ENCODE results near the gene HRCT1. TPM values are rescaled to one million over a fixed set of nuclear protein-coding genes. Genes with fewer than 3 reads are reported as not detected.
A peak's percentile ranks its signal among the peaks of the same experiment; 100 is the strongest.
"Not testable (repeated sequence)": the region's sequence is repeated elsewhere in the genome, so short reads cannot be mapped to it uniquely, and the experiment has no call there.

Gene HRCT1
- total and polyA plus RNA-seq, 4 donors, result 0.81 to 1.6 (median 1.2) TPM; not detected in 1

GRCh38 chr9:35928591-35929452 is 22.8 kb downstream of the HRCT1 start:
- H3K27ac ChIP-seq (ENCODE audit: low read depth, low read length), result no peak overlapping the region
- peaks cover 7% of the 10 kb centered on the region for H3K4me1 ChIP-seq (ENCODE audit: control insufficient read depth, insufficient read depth, low read length)
- DNase-seq (ENCODE audit: low read depth in 4 of 6, low spot score in 6 of 6), result no peak
- WGBS (ENCODE audit: insufficient coverage), result 90% methylated on average over 5 of the region's 9 CpGs
- H3K4me3 ChIP-seq (ENCODE audit: low read depth, low read length), result no peak overlapping the region
- H3K9me3 ChIP-seq (ENCODE audit: control insufficient read depth, insufficient read depth, low read length), result no peaks in the 10 kb centered on the region
- H3K36me3 ChIP-seq (ENCODE audit: control insufficient read depth, insufficient read depth, low read length), result no peaks in the 10 kb centered on the region
- H3K27me3 ChIP-seq (ENCODE audit: control insufficient read depth, insufficient read depth, low read length), result no peaks in the 10 kb centered on the region

GRCh38 chr9:35929453-35929718 is 23.4 kb downstream of the HRCT1 start:
- Histone ChIP-seq H3K36me3 (ENCODE audit: control insufficient read depth, insufficient read depth, low read length) (no peaks in the 10 kb centered on the region), H3K4me1 (ENCODE audit: control insufficient read depth, insufficient read depth, low read length) (peaks cover 7% of the 10 kb centered on the region), H3K27me3 (ENCODE audit: control insufficient read depth, insufficient read depth, low read length) (no peaks in the 10 kb centered on the region), H3K9me3 (ENCODE audit: control insufficient read depth, insufficient read depth, low read length) (no peaks in the 10 kb centered on the region), H3K27ac (ENCODE audit: low read depth, low read length) (no peak overlapping the region), H3K4me3 (ENCODE audit: low read depth, low read length) (no peak overlapping the region)
- 57% methylated on average over 1 of the region's 6 CpGs for WGBS (ENCODE audit: insufficient coverage)
- no peak for DNase-seq (ENCODE audit: low read depth in 4 of 6, low spot score in 6 of 6)

- H3K9me3 ChIP-seq (ENCODE audit: control insufficient read depth, insufficient read depth, low read length), result no peaks in the 10 kb centered on the region
- no peak overlapping the region for H3K27ac ChIP-seq (ENCODE audit: low read depth, low read length)
- H3K4me3 ChIP-seq (ENCODE audit: low read depth, low read length), result no peak overlapping the region
- H3K36me3 ChIP-seq (ENCODE audit: control insufficient read depth, insufficient read depth, low read length), result no peaks in the 10 kb centered on the region
- no peaks in the 10 kb centered on the region for H3K27me3 ChIP-seq (ENCODE audit: control insufficient read depth, insufficient read depth, low read length)
- H3K4me1 ChIP-seq (ENCODE audit: control insufficient read depth, insufficient read depth, low read length), result no peaks in the 10 kb centered on the region
- DNase-seq (ENCODE audit: low read depth in 4 of 6, low spot score in 6 of 6), result no peak
Measured at GRCh38 chr9:35930521-35930920, 24.5 kb downstream of the HRCT1 start.

- DNase-seq (ENCODE audit: low read depth in 4 of 6, low spot score in 6 of 6), result no peak
- H3K27ac ChIP-seq (ENCODE audit: low read depth, low read length), result no peak overlapping the region
- 100% methylated on average over 2 of the region's 3 CpGs for WGBS (ENCODE audit: insufficient coverage)
- no peaks in the 10 kb centered on the region for H3K36me3 ChIP-seq (ENCODE audit: control insufficient read depth, insufficient read depth, low read length)
- no peaks in the 10 kb centered on the region for H3K27me3 ChIP-seq (ENCODE audit: control insufficient read depth, insufficient read depth, low read length)
- no peaks in the 10 kb centered on the region for H3K9me3 ChIP-seq (ENCODE audit: control insufficient read depth, insufficient read depth, low read length)
- H3K4me3 ChIP-seq (ENCODE audit: low read depth, low read length), result no peak overlapping the region
- H3K4me1 ChIP-seq (ENCODE audit: control insufficient read depth, insufficient read depth, low read length), result no peaks in the 10 kb centered on the region
Measured at GRCh38 chr9:35930989-35931388, 25.0 kb downstream of the HRCT1 start.

GRCh38 chr9:35932735-35933134 is 26.7 kb downstream of the HRCT1 start:
- 100% methylated on average over 1 of the region's 3 CpGs for WGBS (ENCODE audit: insufficient coverage)

GRCh38 chr9:35933550-35934067 is 27.6 kb downstream of the HRCT1 start:
- no peak overlapping the region for H3K4me3 ChIP-seq (ENCODE audit: low read depth, low read length)
- DNase-seq (ENCODE audit: low read depth in 4 of 6, low spot score in 6 of 6), result no peak
- no peak overlapping the region for H3K27ac ChIP-seq (ENCODE audit: low read depth, low read length)
- no peaks in the 10 kb centered on the region for H3K9me3 ChIP-seq (ENCODE audit: control insufficient read depth, insufficient read depth, low read length)
- 100% methylated on average over 1 of the region's 4 CpGs for WGBS (ENCODE audit: insufficient coverage)
- no peaks in the 10 kb centered on the region for H3K4me1 ChIP-seq (ENCODE audit: control insufficient read depth, insufficient read depth, low read length)
- no peaks in the 10 kb centered on the region for H3K36me3 ChIP-seq (ENCODE audit: control insufficient read depth, insufficient read depth, low read length)
- no peaks in the 10 kb centered on the region for H3K27me3 ChIP-seq (ENCODE audit: control insufficient read depth, insufficient read depth, low read length)

More at GRCh38 chr9:35932735-35933134, 26.7 kb downstream of the HRCT1 start:
- no peaks in the 10 kb centered on the region for H3K4me1 ChIP-seq (ENCODE audit: control insufficient read depth, insufficient read depth, low read length)
- H3K4me3 ChIP-seq (ENCODE audit: low read depth, low read length), result no peak overlapping the region
- no peaks in the 10 kb centered on the region for H3K36me3 ChIP-seq (ENCODE audit: control insufficient read depth, insufficient read depth, low read length)
- H3K27ac ChIP-seq (ENCODE audit: low read depth, low read length), result no peak overlapping the region
- no peaks in the 10 kb centered on the region for H3K9me3 ChIP-seq (ENCODE audit: control insufficient read depth, insufficient read depth, low read length)
- DNase-seq (ENCODE audit: low read depth in 4 of 6, low spot score in 6 of 6), result no peak
- H3K27me3 ChIP-seq (ENCODE audit: control insufficient read depth, insufficient read depth, low read length), result no peaks in the 10 kb centered on the region

- WGBS (ENCODE audit: insufficient coverage), result 87% methylated on average over 5 of the region's 6 CpGs
- H3K9me3 ChIP-seq (ENCODE audit: control insufficient read depth, insufficient read depth, low read length); H3K36me3 ChIP-seq (ENCODE audit: control insufficient read depth, insufficient read depth, low read length); H3K4me3 ChIP-seq (ENCODE audit: low read depth, low read length); H3K27me3 ChIP-seq (ENCODE audit: control insufficient read depth, insufficient read depth, low read length); H3K4me1 ChIP-seq (ENCODE audit: control insufficient read depth, insufficient read depth, low read length); H3K27ac ChIP-seq (ENCODE audit: low read depth, low read length); DNase-seq (ENCODE audit: low read depth in 4 of 6, low spot score in 6 of 6): not testable (repeated sequence)
Measured at GRCh38 chr9:35934069-35934468, 28.1 kb downstream of the HRCT1 start.

- Histone ChIP-seq H3K36me3 (ENCODE audit: control insufficient read depth, insufficient read depth, low read length) (no peaks in the 10 kb centered on the region), H3K4me3 (ENCODE audit: low read depth, low read length) (no peak overlapping the region), H3K27ac (ENCODE audit: low read depth, low read length) (no peak overlapping the region), H3K4me1 (ENCODE audit: control insufficient read depth, insufficient read depth, low read length) (no peaks in the 10 kb centered on the region), H3K27me3 (ENCODE audit: control insufficient read depth, insufficient read depth, low read length) (no peaks in the 10 kb centered on the region), H3K9me3 (ENCODE audit: control insufficient read depth, insufficient read depth, low read length) (no peaks in the 10 kb centered on the region)
- no CpG with 5 or more reads among the region's 4 CpGs for WGBS (ENCODE audit: insufficient coverage)
- no peak for DNase-seq (ENCODE audit: low read depth in 4 of 6, low spot score in 6 of 6)
Measured at GRCh38 chr9:35935261-35935660, 29.3 kb downstream of the HRCT1 start.

- WGBS (ENCODE audit: insufficient coverage), result no CpG with 5 or more reads among the region's 7 CpGs
- Histone ChIP-seq H3K9me3 (ENCODE audit: control insufficient read depth, insufficient read depth, low read length) (no peaks in the 10 kb centered on the region), H3K36me3 (ENCODE audit: control insufficient read depth, insufficient read depth, low read length) (no peaks in the 10 kb centered on the region), H3K4me3 (ENCODE audit: low read depth, low read length) (no peak overlapping the region), H3K27me3 (ENCODE audit: control insufficient read depth, insufficient read depth, low read length) (no peaks in the 10 kb centered on the region), H3K4me1 (ENCODE audit: control insufficient read depth, insufficient read depth, low read length) (no peaks in the 10 kb centered on the region), H3K27ac (ENCODE audit: low read depth, low read length) (no peak overlapping the region)
- DNase-seq (ENCODE audit: low read depth in 4 of 6, low spot score in 6 of 6), result peak in 1 of 6 donors; percentile 54
Measured at GRCh38 chr9:35935755-35936509, 29.9 kb downstream of the HRCT1 start.

- no peaks in the 10 kb centered on the region for H3K4me1 ChIP-seq (ENCODE audit: control insufficient read depth, insufficient read depth, low read length)
- H3K9me3 ChIP-seq (ENCODE audit: control insufficient read depth, insufficient read depth, low read length), result no peaks in the 10 kb centered on the region
- H3K27me3 ChIP-seq (ENCODE audit: control insufficient read depth, insufficient read depth, low read length), result no peaks in the 10 kb centered on the region
- no peak for DNase-seq (ENCODE audit: low read depth in 4 of 6, low spot score in 6 of 6)
- H3K27ac ChIP-seq (ENCODE audit: low read depth, low read length), result no peak overlapping the region
- 67% methylated on average over 1 of the region's 2 CpGs for WGBS (ENCODE audit: insufficient coverage)
- no peak overlapping the region for H3K4me3 ChIP-seq (ENCODE audit: low read depth, low read length)
- H3K36me3 ChIP-seq (ENCODE audit: control insufficient read depth, insufficient read depth, low read length), result no peaks in the 10 kb centered on the region
Measured at GRCh38 chr9:35937227-35937626, 31.2 kb downstream of the HRCT1 start.
